GM19023 (cell line): ENCODE results near the gene ZFP92.
"Not testable (repeated sequence)": the region's sequence is repeated elsewhere in the genome, so short reads cannot be mapped to it uniquely, and the experiment has no call there.

ENCODE experiments used
- ATAC-seq: cut with Tn5 transposase; IDR thresholded peaks from one replicate; pipeline ENCODE4 v1.9.1; 2021; ENCODE audit warnings: mild to moderate bottlenecking, moderate library complexity; ENCODE audit not compliant: unreplicated experiment

The ZFP92 gene

DNA sequence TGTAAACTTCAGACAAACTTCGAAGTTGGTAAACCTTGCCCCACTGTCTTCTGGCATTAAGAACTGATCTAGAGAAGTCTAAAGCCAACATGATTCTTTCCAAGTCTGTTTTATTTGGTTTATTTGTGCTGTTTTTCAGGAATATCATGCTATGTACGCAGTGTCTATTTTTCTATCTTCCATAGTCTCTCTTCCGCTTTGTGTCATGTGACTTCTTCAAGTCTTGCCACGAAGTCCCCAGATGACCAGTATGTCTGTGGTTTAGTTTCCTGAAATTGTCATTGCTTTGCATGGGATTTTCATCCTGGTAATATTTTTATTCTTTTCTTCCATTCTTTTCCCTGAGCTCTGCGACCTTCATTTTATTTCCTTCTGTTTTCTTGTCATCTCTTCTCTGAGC is 25.2 kb upstream of the ZFP92 start:
- ATAC-seq: no peak

DNA sequence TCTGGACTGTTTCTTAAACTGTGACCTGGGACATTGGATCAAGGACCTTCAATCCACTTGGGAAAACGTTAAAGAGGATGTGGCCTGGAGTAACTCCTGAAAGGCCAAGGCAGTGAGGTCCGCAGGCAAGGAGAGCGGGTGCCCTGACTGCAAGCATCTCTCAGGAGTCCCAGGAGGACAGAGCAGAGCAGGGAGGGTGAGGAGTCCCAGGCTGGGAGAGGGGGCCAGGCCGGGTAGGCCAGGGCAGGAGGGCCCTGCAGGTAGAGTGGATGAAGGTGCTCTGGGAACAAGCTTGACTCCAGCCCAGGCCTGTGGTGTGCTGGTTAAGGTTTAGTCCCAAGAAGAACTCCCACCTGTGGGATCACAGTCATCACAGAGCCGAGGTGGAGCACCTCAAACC is 23.9 kb upstream of the ZFP92 start:
- no peak for ATAC-seq

DNA sequence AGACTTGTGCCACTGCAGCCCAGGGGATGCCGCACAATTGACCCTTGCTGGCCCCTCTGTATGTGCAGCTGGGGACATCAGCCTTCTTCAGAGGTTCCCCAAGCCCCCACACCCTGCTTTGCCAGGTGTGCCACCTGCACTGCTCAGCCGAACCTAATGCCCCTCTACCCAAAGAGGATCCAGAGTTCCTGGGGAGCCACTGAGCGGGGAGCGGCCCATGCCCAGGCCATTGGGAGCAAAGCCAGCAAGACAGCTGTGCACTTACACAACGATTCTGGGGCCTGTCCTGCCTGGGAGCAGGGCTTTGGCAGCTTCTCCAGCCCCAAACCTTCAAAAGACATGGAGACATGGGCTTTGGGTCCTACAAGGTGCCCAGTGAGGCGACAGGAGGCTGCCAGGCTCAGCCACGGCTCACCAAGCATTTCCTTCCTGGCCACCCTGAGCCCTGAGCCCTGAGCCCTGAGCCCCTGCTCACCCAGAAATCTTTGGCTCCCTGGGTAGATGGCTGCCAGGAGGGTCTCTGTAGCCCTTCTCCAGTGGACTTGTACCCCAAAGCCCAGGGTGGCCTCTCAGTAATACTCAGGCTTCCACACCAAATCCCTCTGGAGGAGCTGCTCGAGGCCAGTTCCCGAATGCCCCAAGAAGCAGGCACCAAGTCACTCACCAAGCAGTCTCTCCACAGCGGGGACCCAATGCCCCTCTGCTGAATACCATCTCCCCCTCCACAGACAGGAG is 23.1 kb upstream of the ZFP92 start:
- no peak for ATAC-seq

DNA sequence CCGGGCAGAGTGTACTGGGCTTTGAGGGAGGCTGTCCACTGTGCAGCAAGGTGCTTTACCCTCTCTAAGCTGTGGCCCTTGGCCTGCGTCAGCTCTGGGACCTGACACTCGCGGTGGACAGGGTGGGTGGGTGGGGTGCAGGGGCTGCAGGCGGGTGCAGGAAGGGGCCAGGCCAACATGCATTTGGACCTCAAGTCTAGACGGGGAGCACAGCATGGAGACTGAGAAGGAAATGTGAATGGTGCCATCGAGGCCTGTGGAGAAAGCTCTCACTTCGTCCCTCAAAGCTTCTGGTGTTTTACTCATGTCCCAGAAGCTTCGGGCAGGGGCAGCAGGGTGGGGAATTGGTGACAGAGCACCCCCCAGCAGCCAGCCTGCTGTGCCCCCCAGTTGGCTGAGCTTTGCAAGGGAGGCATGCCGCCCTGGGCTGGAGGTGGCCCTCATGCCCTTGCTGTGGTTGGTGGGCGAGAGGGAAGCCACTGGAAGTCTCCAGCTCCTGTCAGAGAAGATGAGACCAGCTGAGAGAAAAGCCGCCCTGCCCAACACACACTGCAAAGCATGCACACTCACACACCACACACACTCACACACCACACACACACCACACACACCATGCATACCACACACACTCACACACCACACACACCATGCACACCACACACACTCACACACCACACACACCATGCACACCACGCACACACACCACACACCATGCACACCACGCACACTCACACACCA is 22.4 kb upstream of the ZFP92 start:
- ATAC-seq: no peak

DNA sequence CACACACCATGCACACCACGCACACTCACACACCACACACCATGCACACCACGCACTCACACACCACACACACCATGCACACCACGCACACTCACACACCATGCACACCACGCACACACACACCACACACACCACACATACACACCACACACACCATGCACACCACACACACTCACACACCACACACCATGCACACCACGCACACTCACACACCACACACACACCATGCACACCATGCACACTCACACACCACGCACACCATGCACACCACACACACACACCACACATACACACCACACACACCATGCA is 21.9 kb upstream of the ZFP92 start:
- ATAC-seq: not testable (repeated sequence)

DNA sequence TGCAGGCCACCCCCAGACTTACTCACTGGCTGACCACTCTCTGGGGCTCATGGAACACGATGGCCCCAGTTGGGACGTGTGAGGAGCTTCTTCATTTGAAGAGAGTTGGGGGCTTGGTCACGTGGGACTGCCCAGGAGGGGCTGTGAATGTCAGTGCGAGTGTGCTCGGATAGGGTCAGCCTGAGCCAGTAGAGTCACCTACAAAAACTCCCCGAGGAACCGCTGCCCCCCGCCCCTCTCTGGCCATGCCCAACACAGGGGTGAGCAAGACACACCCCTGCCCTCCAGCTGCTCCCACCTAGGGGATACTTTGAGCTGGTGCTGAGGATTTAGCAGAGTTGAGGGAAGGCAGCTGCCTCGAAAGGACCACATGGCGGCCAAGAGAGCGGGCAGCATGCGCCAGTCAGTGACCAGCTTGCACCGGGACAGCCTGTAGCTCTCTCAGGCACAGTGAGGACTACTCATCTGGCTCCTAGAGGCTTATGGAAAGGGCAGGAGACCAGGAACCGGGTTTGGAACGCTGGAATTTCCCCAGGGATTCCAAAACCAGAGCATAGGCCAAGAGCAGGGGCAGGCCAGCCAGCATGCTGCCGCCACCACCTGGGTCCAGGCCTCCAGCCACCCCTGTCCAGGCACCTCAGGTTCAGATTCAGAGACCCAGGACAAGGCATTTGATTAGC is 18.5 kb upstream of the ZFP92 start:
- no peak for ATAC-seq

DNA sequence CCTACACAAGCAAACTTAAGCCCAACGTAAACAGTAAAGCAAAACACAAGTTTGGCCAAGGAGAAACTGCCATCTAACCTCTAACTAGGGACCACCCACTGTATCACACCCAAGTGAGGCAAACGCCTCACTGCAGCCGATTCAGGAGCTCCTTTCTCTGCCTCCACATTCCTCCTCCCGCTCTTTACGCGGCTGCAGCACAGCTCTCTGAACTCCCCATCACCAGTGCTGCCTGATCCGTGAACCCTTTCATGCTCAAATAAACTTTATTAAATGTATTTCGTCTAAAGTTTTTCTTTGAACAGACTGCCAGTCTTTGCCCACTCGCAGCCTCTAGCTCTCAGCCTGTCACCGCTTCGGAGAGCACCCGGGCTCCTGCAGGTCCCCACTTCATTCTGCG is 16.7 kb upstream of the ZFP92 start:
- ATAC-seq: no peak

DNA sequence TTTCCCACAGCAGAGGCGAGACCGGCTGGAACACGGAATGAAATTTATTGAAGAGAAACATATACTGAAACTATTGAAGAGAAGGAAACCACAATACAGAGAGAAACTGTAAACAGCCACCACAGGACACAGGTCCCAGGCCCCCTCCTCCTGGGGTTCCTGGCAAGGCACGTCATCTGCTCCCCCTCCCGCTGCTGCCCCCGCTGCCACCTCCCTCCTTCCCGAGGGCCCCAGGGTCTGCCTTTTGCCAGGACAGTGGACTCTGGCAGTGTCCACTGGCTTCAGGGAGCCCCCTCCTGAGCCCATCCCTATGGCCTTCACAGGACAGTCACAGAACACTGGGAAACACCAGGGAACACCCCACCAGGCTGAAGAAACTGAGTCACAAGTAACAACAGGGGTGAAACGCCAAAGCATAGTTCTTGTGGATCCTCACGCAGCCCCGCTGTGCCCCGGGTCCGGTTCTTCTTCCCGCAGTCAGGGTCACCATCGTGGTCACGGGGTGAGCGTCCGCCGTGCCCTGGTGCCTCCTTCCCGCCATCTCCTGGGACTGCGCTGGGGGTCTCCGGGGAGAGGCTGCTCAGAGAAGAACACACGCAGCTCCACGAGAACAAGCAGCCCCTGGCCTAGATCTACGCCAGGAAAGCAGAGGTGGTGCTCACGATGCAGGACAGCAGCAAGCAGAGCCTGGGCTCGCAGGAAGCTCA is 15.5 kb upstream of the ZFP92 start:
- ATAC-seq: no peak

DNA sequence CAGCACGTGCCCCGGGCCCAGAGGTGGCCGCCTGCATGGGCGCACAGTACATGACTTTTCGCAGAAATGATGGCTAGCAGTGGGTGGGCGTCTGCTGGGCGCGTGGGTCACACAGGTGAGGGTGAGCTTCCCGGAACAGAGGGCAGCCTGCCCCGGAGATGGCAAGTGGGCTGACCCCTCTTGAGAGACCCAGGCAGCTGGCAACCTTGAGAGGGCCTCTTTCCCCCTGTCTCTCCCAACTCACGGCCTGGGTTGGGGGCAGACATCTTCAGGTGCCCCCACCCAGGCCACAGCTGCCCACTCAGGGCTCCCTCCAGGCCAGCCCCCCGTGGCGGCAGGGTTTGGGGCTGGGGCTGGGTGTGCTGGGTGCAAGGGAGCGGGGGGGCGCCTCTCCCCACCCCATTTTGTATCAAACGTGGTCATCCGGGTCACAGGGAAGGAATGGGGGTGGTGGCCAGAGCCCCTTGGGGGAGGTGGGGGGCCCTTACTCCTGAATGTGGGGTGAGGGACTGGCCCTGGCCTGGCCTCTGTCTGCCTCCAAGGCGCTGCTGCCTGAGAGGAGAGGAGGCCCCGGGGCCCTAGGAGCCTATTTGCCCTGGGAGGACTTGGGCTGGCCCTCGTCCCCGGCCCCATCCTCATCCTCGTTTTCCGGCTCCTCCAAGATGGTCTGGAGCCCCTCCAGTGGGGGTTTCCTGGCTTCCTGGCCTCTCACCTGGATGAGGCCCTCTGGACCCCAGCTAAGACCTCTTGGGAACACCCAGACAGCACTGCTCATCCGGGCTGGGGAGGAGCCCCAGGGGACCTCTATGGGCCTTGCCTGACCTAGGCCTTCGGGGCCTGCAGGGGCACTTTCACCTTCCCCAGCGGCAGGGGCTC is 14.7 kb upstream of the ZFP92 start:
- no peak for ATAC-seq

DNA sequence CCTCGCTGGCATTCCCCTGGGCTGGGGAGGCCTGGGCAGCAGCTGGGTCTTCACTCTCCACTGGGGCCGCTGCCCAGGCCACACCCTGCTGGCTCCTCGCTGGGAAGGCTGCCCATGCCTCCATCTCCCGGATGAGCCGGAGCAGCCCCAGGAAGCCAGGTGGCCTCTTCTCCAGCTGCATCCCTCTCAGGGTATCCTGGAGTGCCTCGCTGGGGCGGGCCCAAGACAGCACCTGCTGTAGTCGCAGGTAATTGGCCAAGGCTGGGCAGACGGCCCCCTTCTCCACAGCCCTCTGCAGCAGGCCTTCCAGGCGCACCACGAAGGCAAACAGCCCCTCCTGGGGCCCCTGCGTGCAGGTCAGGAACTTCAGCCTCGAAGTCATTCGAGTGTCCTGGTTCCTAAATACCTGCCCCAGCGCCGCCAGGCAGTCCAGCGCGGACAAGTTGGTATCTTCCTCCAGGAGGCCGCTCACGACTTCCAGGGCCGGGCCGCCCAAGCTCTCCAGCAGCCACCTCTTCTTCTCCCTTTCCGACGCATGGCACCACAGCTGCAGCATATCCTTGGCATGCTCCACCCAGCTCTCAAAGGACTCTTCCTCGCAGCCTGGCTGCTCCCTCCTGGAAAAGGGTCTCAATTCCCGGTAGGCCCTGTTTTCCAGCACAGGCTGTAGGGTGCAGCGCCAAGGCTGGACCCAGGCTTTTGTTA is 13.9 kb upstream of the ZFP92 start:
- ATAC-seq: no peak

DNA sequence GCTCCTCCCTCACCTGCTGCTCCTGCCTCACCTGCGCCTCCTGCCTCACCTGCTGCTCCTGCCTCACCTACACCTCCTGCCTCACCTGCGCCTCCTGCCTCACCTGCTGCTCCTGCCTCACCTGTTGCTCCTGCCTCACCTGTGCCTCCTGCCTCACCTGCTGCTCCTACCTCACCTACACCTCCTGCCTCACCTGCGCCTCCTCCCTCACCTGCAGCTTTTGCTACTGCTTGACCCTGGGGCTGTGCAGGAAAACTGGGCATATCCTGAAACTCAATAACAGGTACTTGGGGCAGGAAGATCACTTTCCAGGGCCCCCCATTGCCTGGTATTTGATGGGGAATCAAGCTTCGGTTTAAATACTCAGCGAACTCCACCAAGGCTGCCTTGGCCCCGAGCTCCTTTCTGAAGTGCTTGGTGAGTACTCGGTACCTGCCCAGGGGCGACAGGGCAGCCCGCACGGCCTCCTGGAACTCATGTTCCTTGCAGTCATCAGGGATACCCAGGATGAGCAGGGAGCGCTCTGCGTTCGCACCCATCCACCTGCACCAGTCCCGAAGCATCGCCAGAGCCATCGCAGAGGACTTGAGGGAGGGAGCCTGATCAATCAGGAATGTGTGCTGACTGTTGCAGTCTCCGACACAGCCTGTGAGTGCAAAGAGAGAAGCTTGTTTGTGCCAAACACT is 12.9 kb upstream of the ZFP92 start:
- no peak for ATAC-seq

DNA sequence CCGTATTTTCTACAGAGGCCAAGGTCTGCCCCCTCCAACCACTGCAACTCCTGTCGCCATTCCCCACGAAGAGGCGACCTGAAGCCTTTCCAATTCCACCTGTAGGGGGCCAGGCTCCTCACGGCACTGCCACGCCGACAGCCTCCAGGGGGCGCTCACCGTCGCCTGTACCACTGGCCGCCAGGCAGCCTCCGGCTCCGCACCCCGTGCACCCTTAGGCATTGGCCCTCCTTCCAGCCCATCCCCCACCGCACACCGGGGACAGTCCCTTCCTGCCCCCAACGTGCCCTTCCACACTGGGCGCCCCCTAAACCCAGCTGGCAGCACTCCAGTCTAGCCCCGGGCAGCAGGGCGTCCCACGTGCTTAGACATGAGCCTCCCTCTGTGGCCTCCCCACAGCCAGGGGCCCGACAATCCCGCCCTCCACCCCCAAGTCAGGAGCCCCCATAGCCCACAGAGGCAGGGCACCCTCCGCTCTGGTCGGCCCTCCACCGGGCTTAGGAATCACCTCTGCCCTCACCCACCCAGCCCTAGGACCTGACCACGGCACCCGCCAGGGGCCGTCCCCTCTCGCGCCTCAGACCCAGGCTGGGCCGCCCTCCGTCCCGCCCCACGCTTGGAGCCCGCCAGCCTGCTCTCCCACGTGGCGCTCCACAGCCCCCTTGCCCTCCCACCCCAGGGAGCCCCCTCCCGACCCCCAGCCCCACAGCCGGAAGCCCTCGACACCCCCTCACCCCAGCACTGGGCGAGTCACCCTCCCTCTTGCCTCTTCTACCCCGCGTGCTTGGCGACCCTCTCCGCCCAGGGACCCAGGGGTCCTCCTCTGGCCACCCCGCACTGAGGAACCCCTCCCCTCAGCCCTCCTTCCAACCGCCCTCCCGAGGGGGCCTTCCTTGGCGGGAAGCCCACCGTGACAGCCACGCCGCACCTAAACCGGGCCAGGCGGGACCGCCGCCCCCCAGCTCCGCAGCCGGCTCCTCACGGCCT is 10.8 kb upstream of the ZFP92 start:
- ATAC-seq: no peak

DNA sequence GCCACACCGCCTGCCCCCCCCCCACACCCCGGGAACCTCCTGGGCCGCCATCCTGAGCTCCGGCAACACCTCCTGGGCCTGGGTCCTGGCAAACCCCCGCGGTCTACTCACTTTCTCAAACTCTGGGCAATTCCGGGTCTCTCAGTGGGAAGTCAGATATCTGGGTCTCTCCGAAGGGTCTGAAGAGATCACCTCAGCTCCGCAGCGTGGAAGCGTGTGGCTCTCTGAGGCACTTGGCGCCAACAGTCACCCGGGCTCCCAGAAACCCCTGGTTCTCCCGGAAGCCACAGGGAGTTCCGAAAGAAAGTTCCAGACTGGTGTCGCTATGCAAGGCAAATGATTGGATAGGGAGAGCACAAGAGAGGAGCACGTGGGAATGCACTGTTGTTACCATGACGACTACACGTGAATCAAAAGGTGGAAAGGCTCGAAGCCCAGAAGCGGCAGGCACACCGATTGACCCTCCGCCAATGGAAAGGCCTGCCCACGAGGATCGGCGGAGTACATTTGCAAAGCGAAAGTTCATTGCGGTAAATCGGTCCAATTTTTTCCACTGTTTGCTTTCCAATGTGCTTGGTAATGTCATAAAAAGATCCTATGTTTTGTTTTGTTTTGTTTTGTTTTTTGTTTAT is 10.0 kb upstream of the ZFP92 start, which contains the start of gene PNMA6E:
TSS of gene PNMA6E (minus strand) at position 218 of the 632 bp plus-strand sequence. CDS start 2,501 bp downstream, outside the sequence.
- no peak for ATAC-seq

DNA sequence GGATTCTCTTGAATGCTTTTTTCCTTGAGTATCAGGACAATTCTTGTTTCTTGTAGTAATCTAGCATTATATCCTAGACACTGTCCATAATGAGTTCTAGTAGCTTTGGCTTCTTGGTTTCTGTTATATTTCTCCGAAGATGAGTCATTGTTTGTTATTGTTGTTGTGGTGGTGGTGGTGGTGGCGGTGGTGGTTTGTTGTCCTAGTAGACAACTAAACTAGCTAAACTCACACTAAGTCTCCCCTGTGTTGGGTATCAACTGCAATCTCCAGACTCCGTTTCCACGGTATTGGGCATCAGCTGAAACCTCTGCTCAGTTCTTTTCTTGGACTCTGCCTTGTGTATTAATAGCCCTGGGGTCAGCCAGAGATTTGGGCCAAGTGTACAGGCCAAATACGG is 6.9 kb upstream of the ZFP92 start:
- ATAC-seq: not testable (repeated sequence)

DNA sequence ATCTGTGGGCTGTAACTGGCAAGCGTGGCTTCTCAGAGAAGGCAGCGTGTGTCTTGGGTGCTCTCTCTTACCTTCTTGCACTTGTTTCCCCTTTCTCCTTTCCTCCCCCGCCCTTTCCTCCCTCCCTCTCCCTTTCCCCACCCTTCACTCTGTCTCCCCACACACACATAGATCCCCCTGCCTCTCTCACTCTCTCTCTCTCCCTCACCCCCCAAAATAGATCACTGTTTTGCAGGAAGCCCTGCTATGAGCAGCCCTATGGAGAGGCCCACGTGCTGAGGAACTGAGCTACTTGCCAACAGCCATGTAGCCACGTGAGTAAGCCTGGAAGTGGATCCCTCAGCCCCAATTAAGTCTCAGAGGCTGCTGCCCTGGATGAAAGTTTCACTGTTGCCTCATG is 5.8 kb upstream of the ZFP92 start:
- no peak for ATAC-seq

DNA sequence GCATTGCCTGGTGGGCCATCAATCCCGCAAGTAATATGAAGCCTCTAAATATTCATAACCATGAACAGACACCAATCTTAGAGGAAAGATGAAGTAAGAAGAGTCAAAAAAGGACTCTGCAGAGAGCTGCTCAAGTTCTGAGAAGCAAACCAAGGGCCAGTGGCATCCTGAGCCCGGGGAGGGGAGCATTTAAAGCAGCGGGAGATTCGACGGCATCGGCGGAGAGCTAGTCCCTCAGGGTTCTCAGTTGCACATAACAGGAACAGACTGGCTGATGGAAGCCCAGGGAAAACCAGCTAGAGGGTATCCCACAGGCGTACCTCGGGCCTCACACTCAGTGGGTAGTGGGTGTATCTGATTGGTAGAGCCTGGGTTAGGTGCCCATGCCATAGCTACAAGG is 5.3 kb upstream of the ZFP92 start:
- no peak for ATAC-seq

DNA sequence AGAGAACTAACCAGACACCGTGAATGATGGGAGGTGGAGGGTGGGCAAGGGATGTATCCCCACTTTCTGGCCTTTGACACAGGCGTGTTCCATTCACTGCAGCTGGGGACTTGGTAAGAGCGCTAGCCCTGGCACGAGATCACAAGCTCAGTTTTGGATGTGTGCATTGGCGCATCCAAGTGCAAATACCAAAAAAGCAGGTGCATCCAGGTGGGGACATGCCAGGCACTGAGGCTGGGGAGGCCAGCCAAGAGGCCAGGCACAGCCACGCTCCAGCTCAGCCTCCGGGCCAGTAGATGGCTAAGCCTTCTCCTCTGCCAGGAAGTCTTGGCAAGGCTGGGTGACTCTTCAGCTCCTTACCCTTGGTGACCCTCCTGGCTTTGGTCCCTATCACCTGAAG is 4.4 kb upstream of the ZFP92 start:
- ATAC-seq: no peak

DNA sequence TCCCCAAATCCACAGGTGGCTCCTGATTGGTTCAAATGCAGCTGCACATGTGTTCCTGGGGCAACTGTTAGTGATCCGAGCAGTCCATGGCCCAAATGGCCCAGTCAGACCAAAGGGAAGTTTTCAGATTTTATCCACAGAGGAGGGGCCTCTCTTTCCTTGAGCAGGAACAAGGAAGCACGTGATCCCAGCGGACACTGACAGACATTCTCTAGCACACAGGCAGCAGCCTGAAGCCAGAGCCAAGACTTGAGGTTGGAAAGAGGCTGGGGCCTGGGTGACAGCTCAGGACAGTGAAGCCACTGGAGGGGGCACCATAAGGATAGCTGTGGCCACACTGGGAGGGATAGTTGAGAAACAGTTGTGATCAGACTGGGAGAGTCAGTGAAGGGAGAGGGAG is 3.5 kb upstream of the ZFP92 start:
- no peak for ATAC-seq
